H9 (cell line): ENCODE results near the gene SPIB. TPM values are rescaled to one million over a fixed set of nuclear protein-coding genes. Genes with fewer than 3 reads are reported as not detected.

Experiments used
- DNase-seq: peaks from one replicate; pipeline ENCODE4 v3.0.0-alpha.2; 2017
- H2AFZ ChIP-seq: one replicate; pipeline ENCODE4 v1.6.1; 2013; ENCODE audit warnings: mild to moderate bottlenecking, low read length, control low read depth, moderate library complexity
- H2AK5ac ChIP-seq: 2 replicates; pipeline ENCODE4 v1.6.1; 2013; ENCODE audit warnings: low read length, control low read depth, mixed read lengths; ENCODE audit not compliant: insufficient read length
- H2BK120ac ChIP-seq: one replicate; pipeline ENCODE4 v1.6.1; 2013; ENCODE audit warnings: low read depth, mild to moderate bottlenecking, low read length, control low read depth, inconsistent platforms; ENCODE audit not compliant: poor library complexity, severe bottlenecking
- H2BK12ac ChIP-seq: 2 replicates; pipeline ENCODE4 v1.6.1; 2013; ENCODE audit warnings: low read length, control low read depth, mixed read lengths, low read depth; ENCODE audit not compliant: insufficient read length
- H2BK15ac ChIP-seq: 2 replicates; pipeline ENCODE4 v1.6.1; 2013; ENCODE audit warnings: low read depth, low read length, control low read depth
- H2BK20ac ChIP-seq: one replicate; pipeline ENCODE4 v1.6.1; 2013; ENCODE audit warnings: low read depth, mild to moderate bottlenecking, low read length, control low read depth, inconsistent platforms; ENCODE audit not compliant: poor library complexity, severe bottlenecking
- H2BK5ac ChIP-seq: 2 replicates; pipeline ENCODE4 v1.6.1; 2013; ENCODE audit warnings: low read length, control low read depth, mixed read lengths; ENCODE audit not compliant: insufficient read length
- H3K14ac ChIP-seq: 2 replicates; pipeline ENCODE4 v1.6.1; 2013; ENCODE audit warnings: low read length, control low read depth; ENCODE audit not compliant: insufficient read depth
- H3K18ac ChIP-seq: 2 replicates; pipeline ENCODE4 v1.6.1; 2013; ENCODE audit warnings: low read depth, mild to moderate bottlenecking, mixed read lengths, low read length, control low read depth; ENCODE audit not compliant: insufficient read length
- H3K23ac ChIP-seq: 2 replicates; pipeline ENCODE4 v1.6.1; 2013; ENCODE audit warnings: low read length, control low read depth, mixed read lengths, low read depth; ENCODE audit not compliant: insufficient read length
- H3K23me2 ChIP-seq: 2 replicates; pipeline ENCODE4 v1.6.1; 2013; ENCODE audit warnings: low read depth, mild to moderate bottlenecking, mixed read lengths, low read length, control low read depth; ENCODE audit not compliant: insufficient read length, poor library complexity, severe bottlenecking
- H3K27ac ChIP-seq: 2 replicates; pipeline ENCODE4 v1.5.1; 2013; ENCODE audit warnings: low read length, control low read depth, mixed read lengths, low read depth; ENCODE audit not compliant: insufficient read length
- H3K27me3 ChIP-seq: 2 replicates; pipeline ENCODE4 v1.6.1; 2013; ENCODE audit warnings: low read length, control low read depth, inconsistent platforms; ENCODE audit not compliant: insufficient read depth
- H3K4ac ChIP-seq: 2 replicates; pipeline ENCODE4 v1.6.1; 2013; ENCODE audit warnings: low read depth, mild to moderate bottlenecking, control low read depth, inconsistent platforms, low read length, moderate library complexity
- H3K4me1 ChIP-seq: 2 replicates; pipeline ENCODE4 v1.6.1; 2013; ENCODE audit warnings: low read length, control low read depth, inconsistent platforms; ENCODE audit not compliant: insufficient read depth
- H3K4me2 ChIP-seq: 2 replicates; pipeline ENCODE4 v1.6.1; 2013; ENCODE audit warnings: low read length, control low read depth, mixed read lengths; ENCODE audit not compliant: insufficient read length, insufficient read depth
- H3K56ac ChIP-seq: 2 replicates; pipeline ENCODE4 v1.6.1; 2013; ENCODE audit warnings: low read depth, mild to moderate bottlenecking, mixed read lengths, low read length, control low read depth; ENCODE audit not compliant: insufficient read length
- H3K79me1 ChIP-seq: 2 replicates; pipeline ENCODE4 v1.6.1; 2013; ENCODE audit warnings: low read depth, mild to moderate bottlenecking, moderate library complexity, low read length, control low read depth, inconsistent platforms; ENCODE audit not compliant: insufficient read depth, poor library complexity, severe bottlenecking
- H3K79me2 ChIP-seq: 2 replicates; pipeline ENCODE4 v1.6.1; 2013; ENCODE audit warnings: low read length, control low read depth, inconsistent platforms; ENCODE audit not compliant: insufficient read depth
- H3K9ac ChIP-seq: 2 replicates; pipeline ENCODE4 v1.6.1; 2013; ENCODE audit warnings: low read length, control low read depth, mixed read lengths; ENCODE audit not compliant: insufficient read length; ENCODE audit errors: extremely low read depth
- H3K9me3 ChIP-seq: one replicate; pipeline ENCODE4 v1.6.1; 2013; ENCODE audit warnings: low read depth, low read length, inconsistent platforms; ENCODE audit not compliant: control insufficient read depth
- H3T11ph ChIP-seq: one replicate; pipeline ENCODE4 v1.6.1; 2013; ENCODE audit warnings: mild to moderate bottlenecking, low read length, control low read depth, inconsistent platforms
- H4K20me1 ChIP-seq: one replicate; pipeline ENCODE4 v1.6.1; 2013; ENCODE audit not compliant: control insufficient read depth, insufficient read length, insufficient read depth
- H4K5ac ChIP-seq: 2 replicates; pipeline ENCODE4 v1.6.1; 2013; ENCODE audit warnings: low read depth, mild to moderate bottlenecking, mixed read lengths, low read length, control low read depth; ENCODE audit not compliant: insufficient read length
- H4K8ac ChIP-seq: replicated peaks from 2 replicates; pipeline ENCODE4 v1.6.1; 2013; ENCODE audit warnings: low read length, control low read depth, mixed read lengths, low read depth; ENCODE audit not compliant: insufficient read length
- H4K91ac ChIP-seq: 2 replicates; pipeline ENCODE4 v1.6.1; 2013; ENCODE audit warnings: low read depth, mild to moderate bottlenecking, moderate library complexity, mixed read lengths, low read length, control low read depth; ENCODE audit not compliant: insufficient read length
- H3K27ac Mint-ChIP-seq, 3 experiments: 2 replicates in 2 of 3; 3 replicates in 1 of 3; pipeline ENCODE4 v1.8.0; 2020 to 2021; ENCODE audit warnings: mixed read lengths in 3 of 3, mild to moderate bottlenecking in 1 of 3, moderate library complexity in 1 of 3
- H3K27me3 Mint-ChIP-seq: 2 replicates; pipeline ENCODE4 v1.8.0; 2021; ENCODE audit warnings: low read depth, mild to moderate bottlenecking, moderate library complexity, mixed read lengths
- H3K36me3 Mint-ChIP-seq, 3 experiments: 2 replicates in 2 of 3; 3 replicates in 1 of 3; pipeline ENCODE4 v1.8.0; 2020 to 2021; ENCODE audit warnings: low read depth in 3 of 3, mixed read lengths in 3 of 3; ENCODE audit not compliant: insufficient read depth in 1 of 3
- H3K4me1 Mint-ChIP-seq, 2 experiments: 2 replicates each; pipeline ENCODE4 v1.8.0; 2020; ENCODE audit warnings: mixed read lengths in 2 of 2
- H3K4me3 Mint-ChIP-seq, 2 experiments: 2 replicates in 1 of 2; 3 replicates in 1 of 2; pipeline ENCODE4 v1.8.0; 2020 to 2021; ENCODE audit warnings: mild to moderate bottlenecking in 2 of 2, mixed read lengths in 2 of 2, moderate library complexity in 1 of 2
- H3K9me3 Mint-ChIP-seq, 2 experiments: 2 replicates in 1 of 2; 3 replicates in 1 of 2; pipeline ENCODE4 v1.8.0; 2020; ENCODE audit warnings: mild to moderate bottlenecking in 2 of 2, mixed read lengths in 2 of 2, moderate library complexity in 1 of 2
- WGBS: extraction: QIAGEN DNeasy Blood & Tissue Kit; methylation state at CpG from one replicate; pipeline ENCODE4 v1.1.7; 2013; ENCODE audit warnings: missing lambda C conversion rate, low lambda C conversion rate, mixed read lengths; ENCODE audit not compliant: insufficient read length; ENCODE audit errors: extremely low coverage; 5-methylcytosine and 5-hydroxymethylcytosine counted together
- total RNA-seq: library from RNA; stranded (reverse); gene quantifications from 2 replicates; pipeline ENCODE4 v1.2.1, GENCODE V29; 2021
- TF ChIP-seq, protein P1 (sequence below): fragments of 200-600 bp; sonication (generic); conservative IDR thresholded peaks from 3 replicates; pipeline ENCODE4 v1.8.0; 2021; ENCODE audit warnings: antibody characterized with exemption, mild to moderate bottlenecking

The SPIB gene
- total RNA-seq, 1 experiment from 2014 or later = 33.3 TPM

- H3K56ac ChIP-seq = no peak overlapping the region
- no peak overlapping the region for H2AK5ac ChIP-seq
- Mint-ChIP-seq H3K27me3 (peaks cover 9% of the 10 kb centered on the region), H3K4me1 (peaks cover 26 to 33% of the 10 kb centered on the region in 2 experiments), H3K27ac (peak overlapping the region in 2 of 3 experiments; percentile 77 to 97; a peak in 3 of 7 replicates), H3K36me3 (peaks cover 0 to 2% (median 0%) of the 10 kb centered on the region in 3 experiments; a peak in 2 of 7 replicates), H3K4me3 (peak overlapping the region; percentile 74 to 80), H3K9me3 (no peaks in the 10 kb centered on the region; a peak in 1 of 5 replicates)
- no peaks in the 10 kb centered on the region for H3K9me3 ChIP-seq
- no peak overlapping the region for H2AFZ ChIP-seq
- H2BK20ac ChIP-seq = no peak overlapping the region
- peaks cover 12% of the 10 kb centered on the region for H3K23me2 ChIP-seq
- H3K4me2 ChIP-seq = no peak overlapping the region
- H2BK120ac ChIP-seq = no peak overlapping the region
- DNase-seq = no peak
- H4K20me1 ChIP-seq = no peaks in the 10 kb centered on the region
- H3K23ac ChIP-seq = no peak overlapping the region
- no peak overlapping the region for H2BK15ac ChIP-seq
- no peak overlapping the region for H3K14ac ChIP-seq
- H2BK5ac ChIP-seq = no peak overlapping the region
- no peak overlapping the region for H3K4ac ChIP-seq
- H3K79me2 ChIP-seq = no peaks in the 10 kb centered on the region
- no peaks in the 10 kb centered on the region for H3K79me1 ChIP-seq
- H4K91ac ChIP-seq = no peak overlapping the region
- H3K18ac ChIP-seq = no peak overlapping the region
- no peak overlapping the region for H3K9ac ChIP-seq
- peaks cover 3% of the 10 kb centered on the region; the same call in 1 of the 2 replicates for H3K4me1 ChIP-seq
- H2BK12ac ChIP-seq = no peak overlapping the region
- TF ChIP-seq, protein P1, sequence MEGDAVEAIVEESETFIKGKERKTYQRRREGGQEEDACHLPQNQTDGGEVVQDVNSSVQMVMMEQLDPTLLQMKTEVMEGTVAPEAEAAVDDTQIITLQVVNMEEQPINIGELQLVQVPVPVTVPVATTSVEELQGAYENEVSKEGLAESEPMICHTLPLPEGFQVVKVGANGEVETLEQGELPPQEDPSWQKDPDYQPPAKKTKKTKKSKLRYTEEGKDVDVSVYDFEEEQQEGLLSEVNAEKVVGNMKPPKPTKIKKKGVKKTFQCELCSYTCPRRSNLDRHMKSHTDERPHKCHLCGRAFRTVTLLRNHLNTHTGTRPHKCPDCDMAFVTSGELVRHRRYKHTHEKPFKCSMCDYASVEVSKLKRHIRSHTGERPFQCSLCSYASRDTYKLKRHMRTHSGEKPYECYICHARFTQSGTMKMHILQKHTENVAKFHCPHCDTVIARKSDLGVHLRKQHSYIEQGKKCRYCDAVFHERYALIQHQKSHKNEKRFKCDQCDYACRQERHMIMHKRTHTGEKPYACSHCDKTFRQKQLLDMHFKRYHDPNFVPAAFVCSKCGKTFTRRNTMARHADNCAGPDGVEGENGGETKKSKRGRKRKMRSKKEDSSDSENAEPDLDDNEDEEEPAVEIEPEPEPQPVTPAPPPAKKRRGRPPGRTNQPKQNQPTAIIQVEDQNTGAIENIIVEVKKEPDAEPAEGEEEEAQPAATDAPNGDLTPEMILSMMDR = no peak
- no CpG with 5 or more reads among the region's 19 CpGs for WGBS
- H4K5ac ChIP-seq = no peak overlapping the region
- H4K8ac ChIP-seq = no peak overlapping the region
- no peak overlapping the region for H3T11ph ChIP-seq
- no peaks in the 10 kb centered on the region for H3K27me3 ChIP-seq
- H3K27ac ChIP-seq = no peak overlapping the region
These were observed 14.8 kb downstream of the SPIB start for GRCh38 chr19:50433201-50434180.
